Activated CD4-positive, alpha-beta T cell treated with anti-CD3 and anti-CD28 coated beads for 1 hour (primary cell): ENCODE results near the gene EFCAB11.
A peak's percentile ranks its signal among the peaks of the same experiment; 100 is the strongest.

Experiments used
- DNase-seq: peaks from one replicate; pipeline ENCODE4 v3.0.0-alpha.2; 2020

The EFCAB11 gene

GRCh38 chr14:89811954-89812575 is 142.5 kb downstream of the EFCAB11 start:
- no peak for DNase-seq

- DNase-seq = no peak
These were observed 144.4 kb downstream of the EFCAB11 start for GRCh38 chr14:89810101-89810500.

GRCh38 chr14:89807892-89808291 is 146.6 kb downstream of the EFCAB11 start:
- no peak for DNase-seq

DNA sequence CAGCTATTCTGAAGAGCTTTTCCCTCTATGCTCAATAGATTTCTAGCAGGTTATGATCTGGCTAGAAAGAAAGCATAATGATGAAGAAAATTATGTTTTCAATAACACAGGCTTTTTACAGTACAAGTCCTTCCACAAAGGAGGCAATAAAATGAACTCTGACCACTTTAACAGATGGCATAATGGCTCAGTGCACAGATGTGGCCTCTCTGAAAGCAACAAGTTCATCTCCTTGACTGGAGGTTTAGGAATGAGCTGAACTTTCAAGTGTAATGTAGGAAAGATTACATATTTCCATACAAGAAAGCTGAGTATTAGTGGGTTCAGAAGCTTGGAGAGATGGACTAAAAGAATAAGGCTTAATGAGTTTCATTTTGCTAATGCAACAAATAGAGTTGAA is 147.4 kb downstream of the EFCAB11 start:
- DNase-seq = no peak

GRCh38 chr14:89806451-89806850 is 148.1 kb downstream of the EFCAB11 start:
- DNase-seq = no peak

DNA sequence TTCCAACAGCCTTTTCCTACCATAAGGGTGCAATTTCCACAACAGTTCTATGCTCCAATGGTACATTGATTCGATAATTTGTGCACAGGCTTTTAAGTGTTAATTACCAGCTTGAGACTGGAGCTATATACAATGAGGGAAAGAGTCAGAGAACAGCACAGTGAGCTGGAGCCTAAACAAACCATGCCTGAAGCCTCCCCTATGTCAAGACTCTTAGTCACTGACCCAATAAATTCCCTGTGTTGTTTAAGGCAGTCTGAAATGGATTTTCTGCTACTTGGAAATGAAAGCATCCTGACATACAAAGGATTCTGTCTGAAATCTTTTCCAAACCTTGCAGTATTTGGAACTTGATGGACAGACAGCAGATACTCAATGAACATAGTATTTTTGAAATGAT is 149.0 kb downstream of the EFCAB11 start:
- DNase-seq = no peak

GRCh38 chr14:89803542-89803941 is 151.0 kb downstream of the EFCAB11 start:
- DNase-seq = no peak

- DNase-seq = no peak
These were observed 153.4 kb downstream of the EFCAB11 start for GRCh38 chr14:89801136-89801535.

- no peak for DNase-seq
These were observed 156.2 kb downstream of the EFCAB11 start for GRCh38 chr14:89798212-89798773.

GRCh38 chr14:89797148-89797547 is 157.4 kb downstream of the EFCAB11 start:
- DNase-seq = no peak

DNA sequence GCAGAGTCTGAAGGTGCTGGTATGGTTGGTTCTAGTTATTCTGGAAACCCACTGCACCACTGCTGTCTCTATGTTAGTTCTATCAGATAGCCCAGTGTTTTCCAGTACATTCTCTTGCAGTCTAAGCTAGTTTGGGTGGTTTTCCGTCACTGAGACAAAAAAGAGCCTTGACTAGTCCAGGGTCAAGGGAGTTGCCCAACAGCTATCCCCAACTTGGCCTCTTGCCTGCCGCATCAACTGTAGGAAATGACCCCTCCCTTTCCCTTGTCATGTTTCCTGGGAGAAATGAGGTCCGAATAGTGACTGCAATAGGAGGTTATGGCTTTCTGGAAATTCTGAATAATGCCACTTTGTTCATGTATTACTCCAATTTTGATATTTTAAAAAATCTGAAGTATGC is 160.4 kb downstream of the EFCAB11 start:
- no peak for DNase-seq

GRCh38 chr14:89793367-89793716 is 161.2 kb downstream of the EFCAB11 start:
- no peak for DNase-seq

DNA sequence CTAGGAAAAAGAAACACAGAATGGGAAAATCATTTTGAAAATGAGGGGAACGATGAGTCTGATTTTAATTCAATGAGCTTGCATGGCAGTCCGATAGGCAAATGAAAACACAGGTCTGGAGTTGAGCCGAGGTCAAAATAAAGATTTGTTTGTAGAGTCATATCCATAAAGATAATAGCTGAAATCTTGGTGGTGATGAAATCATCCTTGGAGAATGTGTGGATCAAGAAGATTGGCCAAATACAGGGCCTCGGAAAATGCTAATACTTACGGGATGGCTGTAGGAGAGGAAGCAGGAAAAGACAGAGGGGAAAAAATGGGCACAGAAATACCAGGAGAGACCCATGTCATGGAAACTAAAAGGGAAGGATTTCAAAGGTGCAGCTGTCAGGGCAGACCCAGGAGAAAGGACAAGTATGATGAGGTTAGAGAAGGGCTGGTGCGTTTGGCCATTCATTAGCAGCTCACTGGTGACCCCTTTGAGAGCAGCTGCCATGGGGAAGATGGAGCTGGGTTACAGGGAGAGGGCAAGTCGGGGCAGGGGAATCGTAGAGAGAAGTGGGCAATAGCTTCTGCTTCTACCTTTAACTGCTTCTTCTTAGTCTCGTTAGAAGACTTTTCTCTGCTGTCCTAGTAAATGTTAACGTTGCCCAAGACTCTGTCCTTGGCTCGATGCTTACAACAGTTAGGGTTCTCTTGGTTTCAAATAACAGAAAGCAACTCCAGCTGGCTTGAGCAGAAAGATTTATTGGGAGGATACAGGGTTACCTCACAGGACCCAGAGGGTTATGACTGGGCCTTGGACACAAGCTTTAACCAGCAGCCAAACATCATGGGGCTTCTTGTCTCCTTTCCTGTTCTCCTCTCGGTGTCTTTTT is 161.8 kb downstream of the EFCAB11 start:
- no peak for DNase-seq

- DNase-seq = no peak
These were observed 167.0 kb downstream of the EFCAB11 start for GRCh38 chr14:89787525-89787924.

DNA sequence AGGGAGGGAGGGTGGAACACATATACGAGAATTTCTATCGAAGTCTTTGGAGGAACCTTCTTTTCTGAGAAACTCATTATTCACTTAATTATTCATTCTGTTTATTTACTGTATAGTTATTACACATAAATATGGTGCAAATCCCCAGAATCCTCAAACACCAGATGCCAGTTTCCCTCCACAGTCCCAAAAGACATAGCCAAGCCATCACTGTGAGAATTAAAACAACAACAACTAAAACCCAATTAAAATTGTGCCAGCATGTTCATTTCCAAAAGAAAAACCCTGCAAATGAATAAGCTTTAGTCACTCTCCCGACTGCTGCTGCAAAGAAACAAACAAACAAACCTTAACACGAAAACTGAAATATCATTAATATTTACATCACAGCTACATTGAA is 173.5 kb downstream of the EFCAB11 start:
- DNase-seq = no peak

GRCh38 chr14:89779707-89780106 is 174.8 kb downstream of the EFCAB11 start:
- no peak for DNase-seq

DNA sequence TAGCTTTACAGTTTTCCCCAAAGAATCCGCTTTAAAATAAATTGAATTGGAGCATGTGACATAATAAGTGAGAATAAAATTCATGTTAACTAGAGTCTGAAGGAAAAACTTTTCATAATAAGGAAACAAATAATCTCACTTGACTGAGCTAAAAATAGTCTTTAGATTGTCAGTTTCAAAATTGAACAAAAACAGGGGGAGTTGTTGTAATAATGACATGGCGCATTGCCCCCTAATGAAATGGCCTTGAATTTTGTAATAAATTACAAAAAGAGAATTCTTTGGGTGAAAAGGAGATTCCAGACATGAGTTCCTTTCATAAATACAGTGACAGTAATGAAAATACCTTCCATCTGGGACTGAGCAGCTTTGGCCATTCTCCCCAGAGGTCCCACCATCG is 178.6 kb downstream of the EFCAB11 start:
- no peak for DNase-seq

GRCh38 chr14:89775151-89775550 is 179.4 kb downstream of the EFCAB11 start:
- no peak for DNase-seq

- peak; percentile 40 for DNase-seq
These were observed 180.8 kb downstream of the EFCAB11 start for GRCh38 chr14:89773644-89774316.

DNA sequence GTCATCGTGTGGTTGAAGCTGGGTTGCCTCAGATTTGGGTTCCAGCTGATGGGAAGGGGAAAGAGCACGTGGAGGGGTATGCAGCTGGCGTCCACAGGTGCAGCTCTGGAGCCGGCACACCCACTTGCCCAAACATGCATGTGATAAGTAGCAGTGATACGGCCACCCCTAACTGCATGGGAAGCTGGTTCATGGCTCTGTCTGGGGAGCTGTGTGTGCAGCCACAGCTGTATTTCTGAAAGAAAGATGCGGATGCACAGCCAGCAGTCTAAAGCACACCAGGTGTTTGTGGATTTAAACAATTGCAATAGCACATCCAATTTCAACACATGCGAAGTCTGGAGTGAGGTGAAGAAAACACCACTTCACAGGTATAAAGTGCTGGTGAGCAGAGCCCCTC is 181.4 kb downstream of the EFCAB11 start:
- DNase-seq = no peak

DNA sequence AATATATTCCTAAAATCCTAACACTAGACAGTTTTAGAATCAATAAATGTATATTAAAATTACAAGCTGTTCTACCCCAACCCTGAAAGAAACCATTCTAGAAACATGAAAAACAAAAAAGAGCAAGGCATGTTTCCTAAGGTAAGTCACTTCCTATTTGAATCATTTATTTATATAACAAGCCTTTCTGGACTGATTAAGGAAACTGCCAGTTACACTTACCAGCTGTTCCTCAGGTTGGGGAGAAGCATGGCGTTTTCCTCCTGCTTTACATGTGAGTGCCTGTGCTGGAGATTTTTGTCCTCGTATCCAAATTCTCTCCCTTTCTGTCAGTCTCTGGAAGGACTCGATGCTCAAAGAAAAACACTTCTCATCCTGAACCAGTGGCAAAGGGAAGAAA is 183.3 kb downstream of the EFCAB11 start:
- DNase-seq = no peak

DNA sequence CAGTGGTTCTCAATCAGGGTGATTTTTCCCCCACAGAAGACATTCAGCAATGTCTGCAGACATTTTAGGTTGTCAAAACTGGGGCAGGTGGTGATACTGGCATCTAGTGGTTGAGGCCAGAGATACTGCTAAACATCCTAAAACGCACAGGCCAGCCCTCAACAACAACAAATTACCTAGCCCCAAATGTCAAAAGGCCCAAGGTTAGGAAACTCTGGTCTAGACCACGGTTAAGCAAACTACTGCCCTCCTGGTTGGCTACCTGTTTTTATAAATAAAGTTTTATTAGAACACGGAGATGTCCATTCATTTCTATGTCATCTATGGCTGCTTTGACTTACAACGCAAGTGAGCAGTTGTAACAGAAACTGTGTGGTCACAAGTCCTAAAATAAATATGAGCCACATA is 186.7 kb downstream of the EFCAB11 start:
- DNase-seq = peak; percentile 50

GRCh38 chr14:89767131-89767530 is 187.4 kb downstream of the EFCAB11 start:
- no peak for DNase-seq

DNA sequence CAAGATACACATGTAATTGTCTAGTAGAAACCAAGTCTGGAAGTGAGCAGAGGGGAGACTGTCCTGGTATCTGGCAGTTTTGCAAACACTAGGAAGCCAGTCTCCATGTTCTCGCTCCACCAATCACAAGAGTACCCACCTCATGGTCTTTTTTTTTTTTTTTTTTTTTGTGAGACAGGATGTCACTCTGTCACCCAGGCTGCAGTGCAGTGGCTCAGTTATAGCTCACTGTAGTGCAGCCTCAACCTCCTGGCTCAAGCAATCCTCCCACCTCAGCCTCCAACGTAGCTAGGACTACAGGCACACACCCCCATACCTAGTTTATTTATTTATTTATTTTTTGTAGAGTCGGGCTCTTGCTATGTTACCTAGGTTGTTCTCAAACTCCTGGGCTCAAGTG is 189.2 kb downstream of the EFCAB11 start:
- no peak for DNase-seq
